WTC11 (cell line): ENCODE results near the gene SEPSECS.

Experiments used
- CREB1 ChIP-seq: sonication (generic); formaldehyde crosslinking; IDR thresholded peaks from 2 replicates; pipeline ENCODE4 v1.8.0; 2023; ENCODE audit warnings: mild to moderate bottlenecking, missing genetic modification reagents
- FOXJ3 ChIP-seq: sonication (generic); formaldehyde crosslinking; IDR thresholded peaks from 2 replicates; pipeline ENCODE4 v1.9.0; 2021; ENCODE audit warnings: missing genetic modification reagents, mild to moderate bottlenecking, borderline replicate concordance
- GTF2I ChIP-seq: fragments of 250-450 bp; sonication (Bioruptor Pico); conservative IDR thresholded peaks from 2 replicates; pipeline ENCODE4 v1.4.0; 2021; ENCODE audit warnings: mild to moderate bottlenecking
- IRF2 ChIP-seq: sonication (generic); formaldehyde crosslinking; IDR thresholded peaks from 2 replicates; pipeline ENCODE4 v1.8.0; 2022; ENCODE audit warnings: low read depth, missing genetic modification reagents, borderline replicate concordance
- NFE2L1 ChIP-seq: sonication (generic); formaldehyde crosslinking; IDR thresholded peaks from 2 replicates; pipeline ENCODE4 v1.8.1; 2023; ENCODE audit warnings: missing genetic modification reagents
- OVOL2 ChIP-seq: fragments of 250-450 bp; sonication (Bioruptor Pico); IDR thresholded peaks from 2 replicates; pipeline ENCODE4 v1.9.0; 2021; ENCODE audit warnings: mild to moderate bottlenecking, borderline replicate concordance
- TEAD4 ChIP-seq: sonication (generic); formaldehyde crosslinking; IDR thresholded peaks from 2 replicates; pipeline ENCODE4 v1.8.0; 2022; ENCODE audit warnings: mild to moderate bottlenecking, missing genetic modification reagents
- TF ChIP-seq, protein P1 (sequence below): sonication (generic); formaldehyde crosslinking; IDR thresholded peaks from 2 replicates; pipeline ENCODE4 v1.8.0; 2022; ENCODE audit warnings: mild to moderate bottlenecking, missing genetic modification reagents
- TF ChIP-seq, protein P2 (sequence below): sonication (generic); formaldehyde crosslinking; IDR thresholded peaks from 2 replicates; pipeline ENCODE4 v1.8.0; 2022; ENCODE audit warnings: mild to moderate bottlenecking, missing genetic modification reagents
- TF ChIP-seq, protein P3 (sequence below): fragments of 200-600 bp; IDR thresholded peaks from 2 replicates; pipeline ENCODE4 v1.8.0; 2022; ENCODE audit warnings: antibody characterized with exemption
- TF ChIP-seq, protein P4 (sequence below): sonication (generic); formaldehyde crosslinking; IDR thresholded peaks from 2 replicates; pipeline ENCODE4 v1.8.1; 2022; ENCODE audit warnings: mild to moderate bottlenecking, missing genetic modification reagents, moderate library complexity, borderline replicate concordance
- TF ChIP-seq, protein P5 (sequence below): sonication (generic); formaldehyde crosslinking; conservative IDR thresholded peaks from 2 replicates; pipeline ENCODE4 v1.8.1; 2022; ENCODE audit warnings: mild to moderate bottlenecking, missing genetic modification reagents

DNA sequence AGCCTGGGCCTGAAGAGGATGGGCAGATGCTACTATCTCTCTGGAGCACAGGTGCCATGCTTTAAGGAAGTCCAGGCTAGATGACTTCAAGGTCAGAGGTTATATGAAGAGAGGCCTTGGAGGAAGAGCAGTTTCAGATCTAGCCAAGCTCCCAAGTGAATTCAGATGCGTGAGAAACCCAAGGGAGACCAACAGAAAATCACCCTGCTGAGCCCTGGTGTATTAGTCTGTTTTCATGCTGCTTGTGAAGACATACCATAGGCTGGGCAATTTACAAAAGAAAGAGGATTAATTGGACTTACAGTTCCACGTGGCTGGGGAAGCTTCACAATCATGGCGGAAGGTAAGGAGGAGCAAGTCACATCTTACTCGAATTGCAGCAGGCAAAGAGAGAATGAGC lies 81.7 kb downstream of the SEPSECS start:
- TF ChIP-seq, protein P1, sequence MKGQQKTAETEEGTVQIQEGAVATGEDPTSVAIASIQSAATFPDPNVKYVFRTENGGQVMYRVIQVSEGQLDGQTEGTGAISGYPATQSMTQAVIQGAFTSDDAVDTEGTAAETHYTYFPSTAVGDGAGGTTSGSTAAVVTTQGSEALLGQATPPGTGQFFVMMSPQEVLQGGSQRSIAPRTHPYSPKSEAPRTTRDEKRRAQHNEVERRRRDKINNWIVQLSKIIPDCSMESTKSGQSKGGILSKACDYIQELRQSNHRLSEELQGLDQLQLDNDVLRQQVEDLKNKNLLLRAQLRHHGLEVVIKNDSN = no peak
- TF ChIP-seq, protein P2, sequence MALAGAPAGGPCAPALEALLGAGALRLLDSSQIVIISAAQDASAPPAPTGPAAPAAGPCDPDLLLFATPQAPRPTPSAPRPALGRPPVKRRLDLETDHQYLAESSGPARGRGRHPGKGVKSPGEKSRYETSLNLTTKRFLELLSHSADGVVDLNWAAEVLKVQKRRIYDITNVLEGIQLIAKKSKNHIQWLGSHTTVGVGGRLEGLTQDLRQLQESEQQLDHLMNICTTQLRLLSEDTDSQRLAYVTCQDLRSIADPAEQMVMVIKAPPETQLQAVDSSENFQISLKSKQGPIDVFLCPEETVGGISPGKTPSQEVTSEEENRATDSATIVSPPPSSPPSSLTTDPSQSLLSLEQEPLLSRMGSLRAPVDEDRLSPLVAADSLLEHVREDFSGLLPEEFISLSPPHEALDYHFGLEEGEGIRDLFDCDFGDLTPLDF (CRISPR knock-in tag) = no peak
- TF ChIP-seq, protein P3, sequence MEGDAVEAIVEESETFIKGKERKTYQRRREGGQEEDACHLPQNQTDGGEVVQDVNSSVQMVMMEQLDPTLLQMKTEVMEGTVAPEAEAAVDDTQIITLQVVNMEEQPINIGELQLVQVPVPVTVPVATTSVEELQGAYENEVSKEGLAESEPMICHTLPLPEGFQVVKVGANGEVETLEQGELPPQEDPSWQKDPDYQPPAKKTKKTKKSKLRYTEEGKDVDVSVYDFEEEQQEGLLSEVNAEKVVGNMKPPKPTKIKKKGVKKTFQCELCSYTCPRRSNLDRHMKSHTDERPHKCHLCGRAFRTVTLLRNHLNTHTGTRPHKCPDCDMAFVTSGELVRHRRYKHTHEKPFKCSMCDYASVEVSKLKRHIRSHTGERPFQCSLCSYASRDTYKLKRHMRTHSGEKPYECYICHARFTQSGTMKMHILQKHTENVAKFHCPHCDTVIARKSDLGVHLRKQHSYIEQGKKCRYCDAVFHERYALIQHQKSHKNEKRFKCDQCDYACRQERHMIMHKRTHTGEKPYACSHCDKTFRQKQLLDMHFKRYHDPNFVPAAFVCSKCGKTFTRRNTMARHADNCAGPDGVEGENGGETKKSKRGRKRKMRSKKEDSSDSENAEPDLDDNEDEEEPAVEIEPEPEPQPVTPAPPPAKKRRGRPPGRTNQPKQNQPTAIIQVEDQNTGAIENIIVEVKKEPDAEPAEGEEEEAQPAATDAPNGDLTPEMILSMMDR = no peak
- TF ChIP-seq OVOL2 (no peak), TEAD4 (CRISPR knock-in tag) (no peak), IRF2 (CRISPR knock-in tag) (no peak), GTF2I (CRISPR knock-in tag) (no peak), FOXJ3 (CRISPR knock-in tag) (no peak), NFE2L1 (CRISPR knock-in tag) (no peak), CREB1 (CRISPR knock-in tag) (no peak)
- TF ChIP-seq, protein P4, sequence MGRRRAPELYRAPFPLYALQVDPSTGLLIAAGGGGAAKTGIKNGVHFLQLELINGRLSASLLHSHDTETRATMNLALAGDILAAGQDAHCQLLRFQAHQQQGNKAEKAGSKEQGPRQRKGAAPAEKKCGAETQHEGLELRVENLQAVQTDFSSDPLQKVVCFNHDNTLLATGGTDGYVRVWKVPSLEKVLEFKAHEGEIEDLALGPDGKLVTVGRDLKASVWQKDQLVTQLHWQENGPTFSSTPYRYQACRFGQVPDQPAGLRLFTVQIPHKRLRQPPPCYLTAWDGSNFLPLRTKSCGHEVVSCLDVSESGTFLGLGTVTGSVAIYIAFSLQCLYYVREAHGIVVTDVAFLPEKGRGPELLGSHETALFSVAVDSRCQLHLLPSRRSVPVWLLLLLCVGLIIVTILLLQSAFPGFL (CRISPR knock-in tag) = no peak
- TF ChIP-seq, protein P5, sequence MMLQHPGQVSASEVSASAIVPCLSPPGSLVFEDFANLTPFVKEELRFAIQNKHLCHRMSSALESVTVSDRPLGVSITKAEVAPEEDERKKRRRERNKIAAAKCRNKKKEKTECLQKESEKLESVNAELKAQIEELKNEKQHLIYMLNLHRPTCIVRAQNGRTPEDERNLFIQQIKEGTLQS = no peak
